ENCODE measurements around the gene PAWR. TPM values are rescaled to one million over a fixed set of nuclear protein-coding genes. Genes with fewer than 3 reads are reported as not detected.

PAWR gene
- polyA plus RNA-seq, 1 donor (not counting 4 experiments of a cell fraction or from before 2014, with no cell fraction given), result 41.1 TPM

DNA sequence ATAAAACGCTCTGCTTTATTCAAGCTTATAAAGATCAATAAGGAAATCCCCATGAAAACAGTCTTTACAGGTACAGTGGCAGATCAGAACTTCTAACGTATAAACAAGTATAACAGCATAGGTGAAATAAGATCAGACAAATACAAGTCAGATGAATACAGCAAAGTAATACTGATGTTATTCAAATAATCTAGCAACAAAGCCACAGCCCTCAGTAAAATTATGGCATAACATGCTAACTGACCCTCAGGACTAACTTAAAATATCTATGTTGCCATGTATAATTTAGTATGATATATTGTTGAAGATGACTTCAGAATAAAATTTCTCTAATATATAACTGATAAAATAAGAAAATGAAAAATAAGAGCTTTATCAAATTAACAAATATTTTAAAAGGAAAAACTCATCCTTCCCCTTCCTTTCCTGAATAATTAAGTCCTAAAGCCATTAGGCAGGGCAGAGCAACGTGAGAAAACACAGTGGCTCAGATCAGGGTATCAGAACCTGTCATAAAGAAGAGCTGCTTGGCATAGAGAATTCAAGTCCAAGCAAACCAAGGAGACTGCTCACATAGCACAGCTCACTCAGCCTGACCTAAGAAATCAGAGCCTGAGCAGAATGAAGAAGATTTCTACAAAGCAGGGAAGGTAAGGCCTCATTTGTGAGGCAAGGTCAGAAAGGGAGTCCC, 70.7 kb downstream of the PAWR start:
- H3K27me3 ChIP-seq (ENCODE audit: control insufficient read depth, extremely low read depth, insufficient read depth, low read length), result no peaks in the 10 kb centered on the region
- no peaks in the 10 kb centered on the region for H4K20me1 ChIP-seq (ENCODE audit: control insufficient read depth, extremely low read depth, insufficient read depth, low read length)
- peak overlapping the region; percentile 63 for H3K27ac ChIP-seq (ENCODE audit: control insufficient read depth, insufficient read depth, low read length)
- H3K9ac ChIP-seq (ENCODE audit: control insufficient read depth, extremely low read depth, insufficient read depth, low read length), result no peak overlapping the region
- H2AFZ ChIP-seq (ENCODE audit: control insufficient read depth, low read length), result no peak overlapping the region
- no peaks in the 10 kb centered on the region for H3K9me1 ChIP-seq (ENCODE audit: control insufficient read depth, extremely low read depth, insufficient read depth, low read length)
- dilution Hi-C loops (cut with MboI; ENCODE audit: extremely low pct_ligation_motif_present, low sequenced_read_pairs), result no loop called here
- peaks cover 70% of the 10 kb centered on the region for H3K79me2 ChIP-seq (ENCODE audit: control insufficient read depth, insufficient read depth, low read length)
- no peak overlapping the region for H3K4me3 ChIP-seq (ENCODE audit: control insufficient read depth in 2 of 3, extremely low read depth in 1 of 3, insufficient read depth in 2 of 3, low read depth in 1 of 3, low read length in 3 of 3)
- DNase-seq (ENCODE audit: low read depth, low spot score), result no peak
- FAIRE-seq, result no peak
- H3K4me2 ChIP-seq (ENCODE audit: control insufficient read depth, extremely low read depth, insufficient read depth, low read depth, low read length), result peak overlapping the region; percentile 57
- peaks cover 31% of the 10 kb centered on the region for H3K4me1 ChIP-seq (ENCODE audit: control insufficient read depth, extremely low read depth, insufficient read depth, low read length)
- peaks cover 0 to 11% of the 10 kb centered on the region in 2 experiments for H3K36me3 ChIP-seq (ENCODE audit: control insufficient read depth in 2 of 2, extremely low read depth in 1 of 2, insufficient read depth in 2 of 2, low read length in 2 of 2)
- TF ChIP-seq, protein P1, sequence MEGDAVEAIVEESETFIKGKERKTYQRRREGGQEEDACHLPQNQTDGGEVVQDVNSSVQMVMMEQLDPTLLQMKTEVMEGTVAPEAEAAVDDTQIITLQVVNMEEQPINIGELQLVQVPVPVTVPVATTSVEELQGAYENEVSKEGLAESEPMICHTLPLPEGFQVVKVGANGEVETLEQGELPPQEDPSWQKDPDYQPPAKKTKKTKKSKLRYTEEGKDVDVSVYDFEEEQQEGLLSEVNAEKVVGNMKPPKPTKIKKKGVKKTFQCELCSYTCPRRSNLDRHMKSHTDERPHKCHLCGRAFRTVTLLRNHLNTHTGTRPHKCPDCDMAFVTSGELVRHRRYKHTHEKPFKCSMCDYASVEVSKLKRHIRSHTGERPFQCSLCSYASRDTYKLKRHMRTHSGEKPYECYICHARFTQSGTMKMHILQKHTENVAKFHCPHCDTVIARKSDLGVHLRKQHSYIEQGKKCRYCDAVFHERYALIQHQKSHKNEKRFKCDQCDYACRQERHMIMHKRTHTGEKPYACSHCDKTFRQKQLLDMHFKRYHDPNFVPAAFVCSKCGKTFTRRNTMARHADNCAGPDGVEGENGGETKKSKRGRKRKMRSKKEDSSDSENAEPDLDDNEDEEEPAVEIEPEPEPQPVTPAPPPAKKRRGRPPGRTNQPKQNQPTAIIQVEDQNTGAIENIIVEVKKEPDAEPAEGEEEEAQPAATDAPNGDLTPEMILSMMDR (optimal IDR thresholded peaks at IDR 0.05 in 1 of 3, IDR thresholded peaks at IDR 0.05 in 1 of 3, conservative IDR thresholded peaks at IDR 0.05 in 1 of 3; ENCODE audit: extremely low read depth in 1 of 3, insufficient read depth in 2 of 3, low read length in 3 of 3), result no peak
- no peak for TF ChIP-seq EZH2 (IDR thresholded peaks at IDR 0.05; ENCODE audit: low read length)
- no peaks in the 10 kb centered on the region for H3K9me3 ChIP-seq (ENCODE audit: control insufficient read depth, low read depth, low read length)

DNA sequence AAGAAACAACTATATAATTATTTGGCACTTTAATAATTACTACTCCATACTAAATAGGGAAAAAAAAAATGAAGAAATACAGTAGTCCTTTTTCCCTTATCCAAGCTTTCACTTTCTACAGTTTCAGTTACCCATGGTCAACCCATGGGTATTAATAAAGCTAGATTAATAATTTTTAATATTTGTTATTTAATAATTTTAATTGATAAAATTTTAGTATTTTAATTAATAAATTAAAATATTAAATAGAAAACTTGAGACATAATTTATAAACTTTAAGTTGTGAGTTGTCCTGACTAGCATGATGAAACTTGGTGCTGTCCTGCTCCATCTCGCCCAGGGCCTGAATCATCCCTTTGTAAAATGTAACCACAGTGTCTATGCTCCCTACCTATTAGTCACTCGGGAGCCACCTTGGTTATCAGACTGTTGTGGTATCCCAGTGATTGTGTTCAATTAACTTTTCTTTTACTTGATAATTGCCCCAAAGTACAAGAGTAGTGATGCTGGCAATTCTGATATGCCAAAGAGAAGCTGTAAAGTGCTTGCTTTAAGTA, 71.8 kb downstream of the PAWR start:
- no peak for TF ChIP-seq EZH2 (IDR thresholded peaks at IDR 0.05; ENCODE audit: low read length)
- TF ChIP-seq, protein P1 (optimal IDR thresholded peaks at IDR 0.05 in 1 of 3, IDR thresholded peaks at IDR 0.05 in 1 of 3, conservative IDR thresholded peaks at IDR 0.05 in 1 of 3; ENCODE audit: extremely low read depth in 1 of 3, insufficient read depth in 2 of 3, low read length in 3 of 3), result no peak
- H3K4me3 ChIP-seq (ENCODE audit: control insufficient read depth in 2 of 3, extremely low read depth in 1 of 3, insufficient read depth in 2 of 3, low read depth in 1 of 3, low read length in 3 of 3), result peak overlapping the region in 2 of 3 experiments; percentile 14 to 16
- H3K9me1 ChIP-seq (ENCODE audit: control insufficient read depth, extremely low read depth, insufficient read depth, low read length), result no peaks in the 10 kb centered on the region
- H3K36me3 ChIP-seq (ENCODE audit: control insufficient read depth in 2 of 2, extremely low read depth in 1 of 2, insufficient read depth in 2 of 2, low read length in 2 of 2), result peaks cover 0 to 11% of the 10 kb centered on the region in 2 experiments
- peak; percentile 98 for FAIRE-seq
- peak; percentile 42 for DNase-seq (ENCODE audit: low read depth, low spot score)
- H2AFZ ChIP-seq (ENCODE audit: control insufficient read depth, low read length), result no peak overlapping the region
- dilution Hi-C loops (cut with MboI; ENCODE audit: extremely low pct_ligation_motif_present, low sequenced_read_pairs), result no loop called here
- peaks cover 67% of the 10 kb centered on the region for H3K79me2 ChIP-seq (ENCODE audit: control insufficient read depth, insufficient read depth, low read length)
- no peaks in the 10 kb centered on the region for H4K20me1 ChIP-seq (ENCODE audit: control insufficient read depth, extremely low read depth, insufficient read depth, low read length)
- no peaks in the 10 kb centered on the region for H3K27me3 ChIP-seq (ENCODE audit: control insufficient read depth, extremely low read depth, insufficient read depth, low read length)
- H3K9ac ChIP-seq (ENCODE audit: control insufficient read depth, extremely low read depth, insufficient read depth, low read length), result peak overlapping the region; percentile 33
- no peaks in the 10 kb centered on the region for H3K9me3 ChIP-seq (ENCODE audit: control insufficient read depth, low read depth, low read length)
- H3K27ac ChIP-seq (ENCODE audit: control insufficient read depth, insufficient read depth, low read length), result peak overlapping the region; percentile 85
- H3K4me1 ChIP-seq (ENCODE audit: control insufficient read depth, extremely low read depth, insufficient read depth, low read length), result peaks cover 31% of the 10 kb centered on the region
- H3K4me2 ChIP-seq (ENCODE audit: control insufficient read depth, extremely low read depth, insufficient read depth, low read depth, low read length), result peak overlapping the region; percentile 73
